ENCODE results near the gene MRAS.

MRAS gene

GRCh38 chr3:138338811-138339210, 9.6 kb upstream of the MRAS start:
- H3K4me3 ChIP-seq (ENCODE audit: low read depth, low read length) = no peak overlapping the region

GRCh38 chr3:138340511-138340910, 7.9 kb upstream of the MRAS start:
- H3K4me3 ChIP-seq (ENCODE audit: low read depth, low read length) = no peak overlapping the region

GRCh38 chr3:138344754-138345153, 3.6 kb upstream of the MRAS start:
- no peak overlapping the region for H3K4me3 ChIP-seq (ENCODE audit: low read depth, low read length)

GRCh38 chr3:138348754-138349739, 668 bp downstream of the MRAS start:
- peak overlapping the region; percentile 63 for H3K4me3 ChIP-seq (ENCODE audit: low read depth, low read length)

- no peak overlapping the region for H3K4me3 ChIP-seq (ENCODE audit: low read depth, low read length)
Observed at GRCh38 chr3:138349926-138350665, 1.7 kb downstream of the MRAS start.

GRCh38 chr3:138351151-138351550, 2.8 kb downstream of the MRAS start:
- H3K4me3 ChIP-seq (ENCODE audit: low read depth, low read length) = no peak overlapping the region

GRCh38 chr3:138351916-138352550, 3.7 kb downstream of the MRAS start:
- H3K4me3 ChIP-seq (ENCODE audit: low read depth, low read length) = no peak overlapping the region

- H3K4me3 ChIP-seq (ENCODE audit: low read depth, low read length) = no peak overlapping the region
Observed at GRCh38 chr3:138354376-138354775, 6.0 kb downstream of the MRAS start.

- H3K4me3 ChIP-seq (ENCODE audit: low read depth, low read length) = no peak overlapping the region
Observed at GRCh38 chr3:138355071-138355470, 6.7 kb downstream of the MRAS start.

- no peak overlapping the region for H3K4me3 ChIP-seq (ENCODE audit: low read depth, low read length)
Observed at GRCh38 chr3:138356730-138357405, 8.5 kb downstream of the MRAS start.

- H3K4me3 ChIP-seq (ENCODE audit: low read depth, low read length) = no peak overlapping the region
Observed at GRCh38 chr3:138359148-138359918, 11.0 kb downstream of the MRAS start.

- H3K4me3 ChIP-seq (ENCODE audit: low read depth, low read length) = no peak overlapping the region
Observed at GRCh38 chr3:138359919-138360868, 11.8 kb downstream of the MRAS start.

- no peak overlapping the region for H3K4me3 ChIP-seq (ENCODE audit: low read depth, low read length)
Observed at GRCh38 chr3:138360869-138361525, 12.6 kb downstream of the MRAS start.

- H3K4me3 ChIP-seq (ENCODE audit: low read depth, low read length) = no peak overlapping the region
Observed at GRCh38 chr3:138361561-138361971, 13.2 kb downstream of the MRAS start.

- H3K4me3 ChIP-seq (ENCODE audit: low read depth, low read length) = no peak overlapping the region
Observed at GRCh38 chr3:138362538-138362937, 14.2 kb downstream of the MRAS start.

GRCh38 chr3:138363322-138363721, 14.9 kb downstream of the MRAS start:
- H3K4me3 ChIP-seq (ENCODE audit: low read depth, low read length) = no peak overlapping the region

- H3K4me3 ChIP-seq (ENCODE audit: low read depth, low read length) = no peak overlapping the region
Observed at GRCh38 chr3:138364356-138365252, 16.2 kb downstream of the MRAS start.

- no peak overlapping the region for H3K4me3 ChIP-seq (ENCODE audit: low read depth, low read length)
Observed at GRCh38 chr3:138365253-138365555, 16.8 kb downstream of the MRAS start.

Measured in iPS-11a (cell line).